HG02759 (cell line): Measurements from ENCODE around the gene PNRC1.
"Not testable (repeated sequence)": the region's sequence is repeated elsewhere in the genome, so short reads cannot be mapped to it uniquely, and the experiment has no call there.

Experiments used
- ATAC-seq: cut with Tn5 transposase; IDR thresholded peaks from one replicate; pipeline ENCODE4 v1.9.1; 2021; ENCODE audit warnings: mild to moderate bottlenecking, moderate library complexity; ENCODE audit not compliant: unreplicated experiment

PNRC1 gene

DNA sequence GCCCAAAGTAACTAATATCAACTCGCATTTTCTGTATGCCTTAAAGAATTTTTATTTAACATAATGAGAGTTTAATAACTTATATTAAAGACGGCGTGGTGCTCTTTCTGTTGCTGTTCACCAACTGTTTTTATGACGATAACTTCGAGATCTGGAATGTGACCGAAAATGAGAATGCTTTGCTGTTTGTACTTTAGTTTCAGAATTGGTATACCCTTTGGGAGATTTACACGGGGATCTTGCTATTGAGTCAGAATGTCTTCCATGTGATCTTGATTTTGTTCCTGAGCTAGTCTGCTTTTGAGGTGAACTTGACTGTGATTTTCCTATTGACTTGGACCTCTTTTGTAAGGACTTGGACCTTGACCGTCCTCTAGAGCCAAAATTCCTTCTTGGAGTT is 17.9 kb downstream of the PNRC1 start:
- no peak for ATAC-seq

DNA sequence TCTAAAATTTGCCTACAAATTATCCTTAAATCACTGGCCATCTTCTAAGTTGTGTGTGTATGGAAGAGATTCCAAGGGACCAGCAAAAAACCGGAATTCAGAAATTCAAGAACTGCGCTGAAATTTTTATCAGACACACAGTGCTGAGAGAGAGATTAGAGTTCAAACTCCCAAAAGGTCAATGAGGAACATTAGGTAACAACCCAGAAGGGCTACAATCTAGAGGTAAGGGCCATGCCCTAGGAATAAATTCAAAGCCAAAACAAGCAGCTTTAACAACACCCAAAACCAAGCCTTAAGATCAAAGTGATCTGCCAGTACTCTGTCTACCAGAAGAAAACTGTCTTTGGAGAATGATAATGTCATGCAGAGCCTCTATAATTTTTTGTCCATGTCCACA is 19.6 kb downstream of the PNRC1 start:
- no peak for ATAC-seq

DNA sequence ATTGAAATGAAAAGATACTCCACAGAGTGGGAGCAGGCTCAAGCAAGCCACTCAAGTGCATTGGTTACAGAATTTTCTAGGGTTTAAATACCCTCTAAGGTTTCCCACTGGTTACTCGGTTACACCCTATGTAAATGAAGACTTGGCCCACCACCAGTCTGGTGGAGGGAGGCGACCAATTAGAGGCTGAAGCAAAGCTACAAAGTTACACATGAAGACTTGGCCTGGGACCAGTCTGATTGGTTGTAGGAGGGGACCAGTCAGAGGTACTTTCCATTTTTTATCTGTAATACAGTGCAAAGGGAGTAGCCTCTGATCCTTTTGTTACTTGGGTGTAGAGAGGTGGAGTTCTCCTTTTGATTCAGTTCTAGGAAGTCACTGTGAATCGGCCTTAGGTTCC is 29.7 kb downstream of the PNRC1 start:
- no peak for ATAC-seq

DNA sequence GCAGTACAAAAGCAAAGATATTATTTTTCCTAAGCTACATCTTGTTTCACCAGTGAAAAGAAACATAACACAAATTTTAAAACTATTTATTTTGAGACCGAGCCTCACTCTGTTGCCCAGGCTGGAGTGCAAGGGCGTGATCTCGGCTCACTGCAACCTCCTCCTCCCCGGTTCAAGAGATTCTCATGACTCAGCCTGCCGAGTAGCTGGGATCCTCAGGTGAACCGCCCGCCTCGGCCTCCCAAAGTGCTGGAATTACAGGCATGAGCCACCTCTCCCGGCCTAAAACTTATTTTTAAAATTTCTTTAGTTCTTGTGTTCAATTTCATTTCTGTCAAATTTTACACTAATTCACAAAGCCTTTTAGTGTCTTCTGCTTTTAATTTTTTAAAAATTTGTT is 31.4 kb downstream of the PNRC1 start:
- ATAC-seq = no peak

DNA sequence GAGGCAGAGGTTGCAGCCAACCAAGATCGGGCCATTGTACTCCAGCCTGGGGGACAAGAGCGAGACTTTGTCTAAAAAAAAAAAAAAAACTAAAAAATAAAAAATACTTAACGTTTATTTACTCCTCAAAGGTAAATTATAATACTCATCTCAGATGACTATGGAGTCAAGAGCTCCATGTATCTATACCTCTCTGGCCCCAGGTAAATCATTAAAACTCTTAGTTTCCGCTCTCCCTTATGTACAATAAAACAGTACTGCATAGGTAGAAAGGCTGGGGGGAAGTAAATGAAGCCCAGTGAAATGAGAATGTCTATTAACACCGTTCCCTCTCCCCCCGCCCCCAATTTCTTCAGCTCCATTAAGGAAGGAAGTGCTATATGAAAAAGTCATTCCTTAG is 36.2 kb downstream of the PNRC1 start:
- ATAC-seq = no peak

DNA sequence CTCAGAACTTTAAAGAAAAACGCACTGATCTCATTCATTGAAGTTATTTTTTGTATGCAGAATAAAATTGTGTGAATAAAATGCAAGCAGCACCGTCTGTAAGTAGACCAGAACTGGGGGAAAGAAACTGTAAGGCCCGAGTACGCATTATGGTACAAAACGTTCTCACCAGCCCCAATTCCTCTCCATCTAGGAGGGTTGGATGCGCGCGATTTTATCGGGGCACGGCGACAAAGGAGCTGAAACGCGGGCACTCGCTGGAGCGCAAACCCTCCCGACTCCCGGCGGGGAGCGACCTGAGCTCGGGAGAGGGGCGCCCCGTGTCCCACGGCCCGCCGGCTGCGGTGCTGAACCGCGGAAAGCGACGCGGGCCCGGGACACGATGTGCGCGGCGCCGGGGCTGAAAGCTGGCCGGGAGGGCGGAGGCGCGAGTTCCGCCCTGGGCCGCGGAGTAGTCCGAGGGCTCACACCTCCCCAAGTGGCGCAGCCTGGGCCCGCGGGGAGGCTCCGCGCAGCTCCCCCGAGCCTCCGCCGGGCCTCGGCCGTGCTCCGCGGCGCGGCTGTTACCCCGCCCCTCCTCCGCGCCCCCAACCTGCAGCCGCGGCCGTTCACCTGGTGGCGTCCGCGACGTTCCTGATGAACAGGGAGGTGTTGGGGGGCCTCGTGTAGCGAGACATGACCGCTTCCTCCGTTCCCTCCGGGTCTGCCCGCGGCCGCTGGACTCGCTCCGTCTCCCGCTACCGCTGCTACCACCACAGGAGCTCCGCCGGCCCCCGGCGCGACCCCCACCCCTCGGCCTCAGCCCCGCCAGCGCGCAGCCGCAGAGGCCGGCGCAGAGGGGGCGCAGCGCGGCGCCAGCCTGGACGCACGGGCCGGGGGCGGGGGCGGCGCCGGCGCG is 36.9 kb downstream of the PNRC1 start, which contains the start of gene SRSF12:
SRSF12 (minus strand) TSS at position 861 of the 898 bp plus-strand sequence; CDS start at position 677, 184 bp downstream.
- peak; percentile 87 for ATAC-seq

DNA sequence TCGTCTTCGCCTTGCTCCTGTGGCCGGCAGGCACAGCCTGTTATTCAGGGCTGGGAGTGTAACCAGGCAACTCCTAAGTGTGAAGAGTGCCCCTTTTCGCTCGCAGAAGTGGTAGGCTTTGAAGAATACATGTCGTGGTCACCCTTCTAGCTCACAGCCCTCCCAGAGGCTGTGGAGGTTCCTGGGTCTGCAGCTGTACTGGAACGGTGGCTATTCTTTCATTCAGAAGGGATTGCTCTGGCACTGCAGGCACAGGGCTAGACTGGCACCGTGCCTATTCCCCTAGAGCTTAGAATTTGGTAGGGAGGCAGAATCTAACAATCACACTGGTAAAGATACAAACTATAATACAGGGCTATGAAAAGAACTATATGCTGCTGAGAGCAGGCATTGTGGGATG is 38.4 kb downstream of the PNRC1 start:
- ATAC-seq = no peak

DNA sequence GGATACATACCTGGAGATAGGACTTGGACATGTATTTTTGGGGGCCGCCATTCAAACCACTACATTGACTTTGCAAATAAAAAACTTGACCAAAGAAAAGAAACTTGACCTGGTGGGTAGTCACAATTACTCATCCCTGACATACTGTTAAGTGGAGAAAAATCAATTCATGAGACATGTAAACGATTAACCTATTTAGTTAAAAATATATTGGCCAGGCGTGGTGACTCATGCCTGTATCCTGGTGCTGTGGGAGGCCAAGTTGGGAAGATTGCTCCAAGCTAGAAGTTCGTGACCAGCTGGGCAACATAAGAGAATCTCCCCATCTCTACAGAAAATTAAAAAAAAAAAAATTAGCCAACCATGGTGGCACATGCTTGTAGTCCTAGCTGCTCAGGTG is 39.8 kb downstream of the PNRC1 start:
- no peak for ATAC-seq

DNA sequence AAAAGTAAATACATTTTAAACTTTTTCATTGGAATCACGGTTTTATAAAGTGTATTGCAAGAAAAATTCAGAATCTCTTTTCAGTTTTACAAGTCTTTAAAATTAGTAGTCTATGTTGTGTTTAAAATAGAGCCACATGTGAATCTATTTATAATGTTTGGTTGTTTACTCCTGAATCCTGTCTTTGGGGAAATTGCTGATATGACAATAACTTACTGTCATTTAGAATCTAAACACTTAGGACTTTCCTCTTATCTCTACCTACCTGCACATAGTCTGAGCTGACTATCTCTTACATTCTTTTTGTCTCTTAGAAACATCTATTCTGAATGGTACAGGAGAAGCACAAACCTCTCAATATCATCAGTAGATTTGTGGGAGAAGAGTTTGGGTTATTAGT is 41.4 kb downstream of the PNRC1 start:
- no peak for ATAC-seq

DNA sequence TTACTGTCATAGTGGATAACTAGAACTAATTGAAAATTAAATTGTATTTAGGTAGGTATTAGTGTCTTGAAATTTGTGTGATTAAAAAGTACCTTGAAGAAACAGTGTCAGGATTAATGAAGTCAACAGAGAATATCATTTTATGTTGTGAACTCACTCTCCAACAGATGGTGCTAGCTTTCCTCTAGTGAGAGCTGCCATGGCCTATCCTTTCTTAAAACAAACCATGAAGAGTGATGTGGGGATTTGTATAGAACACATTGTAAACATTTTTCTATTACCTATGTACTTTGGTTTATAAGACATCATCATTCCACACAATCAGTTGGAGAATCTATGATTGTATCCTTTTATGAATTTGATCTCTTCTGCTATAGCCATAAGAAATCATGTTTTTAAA is 42.1 kb downstream of the PNRC1 start:
- no peak for ATAC-seq

DNA sequence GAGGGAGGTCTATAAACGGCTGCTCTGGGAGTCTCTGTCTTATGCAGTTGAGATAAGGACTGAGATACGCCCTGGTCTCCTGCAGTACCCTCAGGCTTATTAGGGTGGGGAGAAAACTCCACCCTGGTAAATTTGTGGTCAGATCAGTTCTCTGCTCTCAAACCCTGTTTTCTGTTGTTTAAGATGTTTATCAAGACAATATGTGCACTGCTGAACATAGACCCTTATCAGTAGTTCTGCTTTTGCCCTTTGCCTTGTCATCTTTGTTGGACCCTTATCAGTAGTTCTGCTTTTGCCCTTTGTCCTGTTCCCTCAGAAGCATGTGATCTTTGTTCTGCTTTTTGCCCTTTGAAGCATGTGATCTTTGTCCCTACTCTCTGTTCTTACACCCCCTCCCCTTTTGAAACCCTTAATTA is 47.7 kb downstream of the PNRC1 start:
- not testable (repeated sequence) for ATAC-seq

DNA sequence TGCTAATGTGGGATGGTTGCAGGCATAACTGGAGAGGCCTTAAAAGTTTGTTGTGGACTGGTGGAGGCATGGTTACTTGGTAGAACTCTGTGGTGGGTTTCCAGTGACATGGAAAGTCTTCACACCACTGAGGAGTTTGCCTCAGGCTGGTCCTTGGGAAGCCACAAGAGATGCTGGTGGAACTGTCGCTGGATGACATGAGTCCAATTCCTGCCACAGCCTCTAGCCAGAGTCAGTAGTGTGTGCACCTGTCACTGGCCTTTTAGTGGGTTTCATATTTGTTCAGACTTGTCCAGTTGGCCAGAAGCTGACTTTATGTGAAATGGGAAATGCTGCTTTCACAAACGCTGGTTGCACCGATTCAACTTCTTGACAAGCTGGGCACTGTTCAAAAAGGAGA is 51.0 kb downstream of the PNRC1 start:
- ATAC-seq = no peak

DNA sequence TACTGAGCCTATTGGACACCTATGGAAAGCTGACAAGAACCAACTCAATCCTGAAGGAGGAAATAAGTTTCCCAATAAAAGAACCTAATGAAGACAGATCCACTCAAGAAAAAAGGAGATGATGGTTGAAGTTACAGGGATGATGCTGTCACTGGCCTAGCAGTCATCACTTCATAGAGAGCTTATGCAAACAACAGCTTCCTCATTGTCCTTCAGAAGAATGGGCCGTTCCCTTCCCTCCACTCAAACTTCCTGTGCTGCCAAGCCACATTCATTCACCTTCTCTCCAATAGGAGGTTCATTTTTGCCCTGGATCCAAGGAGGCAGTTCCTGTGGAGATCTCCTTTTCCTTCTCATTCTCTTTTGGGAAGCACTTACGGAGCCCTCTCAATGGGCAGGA is 51.5 kb downstream of the PNRC1 start:
- no peak for ATAC-seq

DNA sequence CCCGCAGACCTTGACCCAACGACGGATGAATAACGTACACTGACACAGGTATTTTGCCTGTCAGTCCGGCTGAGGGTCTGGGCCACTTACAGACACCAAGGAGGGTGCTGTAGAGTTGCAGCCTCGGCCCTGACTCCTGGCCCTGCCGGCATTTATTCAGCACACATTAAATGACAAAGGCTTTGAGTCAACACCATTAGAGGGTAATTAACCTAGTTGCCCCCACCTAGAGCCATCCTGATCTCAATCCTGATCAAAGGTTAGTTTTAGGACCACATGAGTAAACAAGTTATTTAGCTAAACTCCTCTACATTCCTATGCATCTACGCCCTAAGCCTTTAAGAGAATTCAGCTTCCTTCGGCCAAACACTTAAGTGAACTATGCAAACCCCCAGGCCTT is 53.4 kb downstream of the PNRC1 start:
- no peak for ATAC-seq

DNA sequence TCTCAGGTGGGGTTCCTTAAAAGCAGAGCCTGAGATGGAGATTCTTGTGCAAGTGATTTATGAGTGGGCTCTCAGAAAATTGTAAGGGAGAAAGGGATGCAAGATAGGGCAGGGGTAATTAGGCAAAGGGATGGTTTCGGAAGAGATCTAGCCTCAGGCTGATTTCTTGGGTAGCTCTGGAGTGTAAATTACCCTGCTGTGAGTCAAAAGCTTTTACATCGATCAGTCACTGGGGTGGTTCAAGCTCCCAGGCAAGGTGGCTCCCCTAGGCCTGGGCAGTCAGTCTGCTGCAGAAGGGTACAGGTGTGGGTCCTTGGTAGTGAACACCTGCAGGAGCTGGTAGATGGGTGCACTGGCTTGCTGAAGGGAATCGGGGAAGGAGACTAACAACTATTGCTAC is 54.2 kb downstream of the PNRC1 start:
- no peak for ATAC-seq
